ENCODE data around the gene TBC1D16. TPM values are rescaled to one million over a fixed set of nuclear protein-coding genes. Genes with fewer than 3 reads are reported as not detected.

Gene TBC1D16
- total and polyA plus RNA-seq, 12 donors = 4.8 to 23.3 (median 17.0) TPM

DNA sequence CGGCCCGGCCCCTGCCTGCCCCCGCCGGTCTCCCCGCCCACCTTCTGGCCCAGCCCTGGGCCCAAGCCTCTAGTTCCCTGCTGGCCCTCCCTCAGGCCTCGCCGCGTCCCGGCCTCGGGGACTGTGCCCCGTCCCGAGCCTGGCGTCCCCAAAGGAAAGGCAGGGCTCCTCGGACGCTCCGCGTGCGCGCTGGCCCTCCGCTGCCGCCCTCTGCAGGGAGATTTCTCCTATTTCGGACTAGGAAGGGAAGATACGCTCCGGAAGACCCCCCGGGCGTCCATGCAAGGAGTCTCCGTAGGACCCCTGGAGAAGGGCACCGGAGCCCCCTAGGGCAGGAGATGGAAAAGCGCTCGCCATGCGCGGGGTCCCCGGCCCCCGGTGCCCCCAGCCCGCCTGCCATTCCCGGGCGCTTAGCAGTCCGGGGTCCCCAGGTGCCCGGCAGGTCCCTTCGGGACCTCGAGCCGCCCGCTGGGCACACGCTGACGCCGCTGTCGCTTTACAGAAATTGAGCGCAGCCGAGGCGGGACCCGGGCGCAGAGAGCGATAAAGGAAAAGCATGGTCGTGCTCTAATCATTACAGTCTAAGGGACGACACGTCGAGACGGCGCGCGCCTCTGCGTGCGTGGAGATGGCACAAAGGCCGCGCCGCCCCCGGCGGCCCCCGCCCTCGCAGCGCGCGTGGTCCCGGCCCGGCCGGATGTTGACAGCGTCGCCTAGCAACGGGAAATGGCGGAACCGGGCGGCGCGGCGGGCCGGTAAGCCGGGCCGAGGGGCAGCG lies 454 bp upstream of the TBC1D16 start, which contains the start of gene CCDC40:
CCDC40 (plus strand) TSS at position 706 of the 778 bp plus-strand sequence; CDS start at position 727, 21 bp downstream.
- TF ChIP-seq, protein P1, sequence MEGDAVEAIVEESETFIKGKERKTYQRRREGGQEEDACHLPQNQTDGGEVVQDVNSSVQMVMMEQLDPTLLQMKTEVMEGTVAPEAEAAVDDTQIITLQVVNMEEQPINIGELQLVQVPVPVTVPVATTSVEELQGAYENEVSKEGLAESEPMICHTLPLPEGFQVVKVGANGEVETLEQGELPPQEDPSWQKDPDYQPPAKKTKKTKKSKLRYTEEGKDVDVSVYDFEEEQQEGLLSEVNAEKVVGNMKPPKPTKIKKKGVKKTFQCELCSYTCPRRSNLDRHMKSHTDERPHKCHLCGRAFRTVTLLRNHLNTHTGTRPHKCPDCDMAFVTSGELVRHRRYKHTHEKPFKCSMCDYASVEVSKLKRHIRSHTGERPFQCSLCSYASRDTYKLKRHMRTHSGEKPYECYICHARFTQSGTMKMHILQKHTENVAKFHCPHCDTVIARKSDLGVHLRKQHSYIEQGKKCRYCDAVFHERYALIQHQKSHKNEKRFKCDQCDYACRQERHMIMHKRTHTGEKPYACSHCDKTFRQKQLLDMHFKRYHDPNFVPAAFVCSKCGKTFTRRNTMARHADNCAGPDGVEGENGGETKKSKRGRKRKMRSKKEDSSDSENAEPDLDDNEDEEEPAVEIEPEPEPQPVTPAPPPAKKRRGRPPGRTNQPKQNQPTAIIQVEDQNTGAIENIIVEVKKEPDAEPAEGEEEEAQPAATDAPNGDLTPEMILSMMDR (IDR thresholded peaks at IDR 0.05) = peak in 4 of 9 donors; percentile 6 to 48 (median 22)
- Histone ChIP-seq H3K36me3 (peaks cover 0 to 10% (median 0%) of the 10 kb centered on the region in 9 donors), H3K4me3 (peak within 1 kb of the TSS; percentile 74 to 100 (median 88)), H3K9me3 (no peaks in the 10 kb centered on the region), H3K27me3 (peaks cover 0 to 31% (median 0%) of the 10 kb centered on the region in 7 donors), H3K4me1 (peaks cover 2 to 28% (median 12%) of the 10 kb centered on the region in 9 donors), H3K27ac (peak within 1 kb of the TSS; percentile 79 to 96 (median 92))
- peak; percentile 94 to 98 (median 96) for ATAC-seq
- WGBS, 2 donors = 0 to 1% methylated on average over 78 to 89 of the region's 89 CpGs
- intact Hi-C loops (cut with DNase I) = loop anchor here in 3 of 10 donors (1.0 to 5.0 kb wide), 4 partner anchors 27 to 65 kb away; partner anchors contain the start of gene GAA (in 1 of the 3)
- DNase-seq = peak; percentile 85 to 90

DNA sequence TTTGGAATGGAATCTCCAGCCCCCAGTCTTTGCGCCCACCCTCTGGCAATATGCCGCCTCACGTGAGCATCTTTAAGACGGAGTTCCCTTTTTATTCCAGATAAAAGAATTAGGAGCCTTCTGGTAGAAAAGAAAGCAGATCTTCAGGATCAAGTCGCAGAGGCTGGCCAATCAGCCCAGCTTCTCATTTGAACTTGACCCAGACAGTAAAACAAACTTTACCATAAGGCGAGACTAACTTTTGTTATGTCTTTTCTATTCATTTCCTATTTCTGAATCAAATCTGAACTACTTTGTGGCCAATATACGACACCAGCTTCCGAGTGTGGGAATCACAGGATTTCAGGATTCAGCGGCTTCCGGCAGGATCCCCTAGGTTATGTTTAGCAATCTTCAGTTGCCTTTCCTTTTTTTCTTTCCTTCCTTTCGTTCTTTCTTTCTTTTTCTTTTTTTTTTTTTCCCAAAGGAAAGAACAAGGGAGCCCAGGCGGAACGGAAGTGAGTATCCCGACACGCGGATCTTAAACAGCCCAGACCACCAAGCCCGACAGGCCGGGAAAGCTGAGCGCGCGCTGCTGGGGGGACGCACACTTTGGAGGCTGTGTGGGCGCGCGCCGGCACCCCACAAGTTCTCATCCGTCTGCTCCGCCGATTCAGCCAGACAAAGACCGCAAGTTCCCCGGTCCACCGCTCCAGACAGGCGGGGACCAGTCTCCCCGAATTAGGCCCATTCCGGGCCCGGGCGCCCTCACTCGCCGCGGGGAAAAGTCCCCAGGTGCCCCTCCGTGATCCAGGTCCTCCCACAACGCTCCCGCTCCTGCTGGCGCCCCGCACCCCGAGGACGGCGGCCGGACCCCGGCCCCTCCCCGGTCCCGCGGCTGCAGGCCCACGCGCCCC lies 633 bp downstream of the TBC1D16 start:
- Histone ChIP-seq H3K27me3 (peaks cover 0 to 31% (median 0%) of the 10 kb centered on the region in 7 donors), H3K36me3 (peaks cover 0 to 5% (median 0%) of the 10 kb centered on the region in 9 donors), H3K4me3 (peak overlapping the region; percentile 61 to 100 (median 84)), H3K27ac (peak overlapping the region; percentile 13 to 90 (median 78)), H3K9me3 (no peaks in the 10 kb centered on the region), H3K4me1 (peaks cover 2 to 31% (median 12%) of the 10 kb centered on the region in 9 donors)
- peak in 1 of 8 donors; percentile 1 for ATAC-seq
- TF ChIP-seq, protein P1 (IDR thresholded peaks at IDR 0.05) = no peak
- intact Hi-C loops (cut with DNase I) = loop anchor here in 2 of 10 donors (2.0 to 5.0 kb wide), 2 partner anchors 26 to 37 kb away; no protein-coding TSS in a partner anchor
- DNase-seq = peak; percentile 30 to 35
- 4 to 6% methylated on average over 49 to 55 of the region's 55 CpGs for WGBS, 2 donors

DNA sequence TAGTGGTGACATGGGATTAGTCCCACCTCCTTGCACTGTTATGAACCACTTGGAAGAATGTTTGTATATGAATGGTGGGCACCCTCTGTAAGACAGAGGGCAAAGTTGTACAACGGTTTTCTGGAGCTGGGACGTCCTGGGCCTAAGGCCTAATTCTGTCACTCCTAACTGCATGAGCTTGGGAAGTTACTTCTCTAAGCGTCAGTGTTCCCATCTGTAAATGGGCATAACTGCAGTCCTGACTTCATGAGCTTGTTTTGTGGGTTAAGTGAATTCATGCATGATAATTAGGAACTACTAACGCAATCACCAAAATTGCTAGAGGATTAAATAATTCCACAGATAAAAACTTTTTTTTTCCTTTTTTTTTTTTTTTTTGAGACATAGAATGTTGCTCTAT lies 1.8 kb downstream of the TBC1D16 start:
- Histone ChIP-seq H3K9me3 (no peaks in the 10 kb centered on the region), H3K27me3 (peaks cover 0 to 31% (median 0%) of the 10 kb centered on the region in 7 donors), H3K4me1 (peaks cover 2 to 43% (median 19%) of the 10 kb centered on the region in 9 donors), H3K27ac (no peak overlapping the region), H3K4me3 (no peak overlapping the region), H3K36me3 (no peaks in the 10 kb centered on the region)
- ATAC-seq = no peak
- WGBS, 2 donors = 95 to 96% methylated on average over 4 of the region's 4 CpGs
- no peak for DNase-seq
- TF ChIP-seq, protein P1 (IDR thresholded peaks at IDR 0.05) = no peak
- intact Hi-C loops (cut with DNase I) = loop anchor here in 1 of 10 donors (2.0 kb wide), 1 partner anchor 25 kb away; no protein-coding TSS in a partner anchor
